Gastrocnemius medialis (tissue), 4 donors: ENCODE results near the gene ASMTL. TPM values are rescaled to one million over a fixed set of nuclear protein-coding genes. Genes with fewer than 3 reads are reported as not detected.
"Not testable (repeated sequence)": the region's sequence is repeated elsewhere in the genome, so short reads cannot be mapped to it uniquely, and the experiment has no call there.

Experiments
- ATAC-seq, 2 donors: fragments of 150-250 bp; one replicate each; pipeline ENCODE4 v1.9.1; 2016
- DNase-seq, 2 donors: peaks; one replicate each; pipeline ENCODE4 v3.0.0-alpha.2; 2019
- H3K27ac ChIP-seq, 4 donors: fragments of 200-600 bp; sonication (generic); 1 replicate in 1 of 4; 2 replicates in 3 of 4; pipeline ENCODE4 v1.5.1; 2016 to 2018; ENCODE audit warnings: mild to moderate bottlenecking in 2 of 4, moderate library complexity in 1 of 4
- H3K27me3 ChIP-seq, 3 donors: fragments of 200-600 bp; sonication (generic) in 2 of 3; 1 replicate in 1 of 3; 2 replicates in 2 of 3; pipeline versions ENCODE4 v1.5.1 to v1.6.0; 2016 to 2019; ENCODE audit warnings: mild to moderate bottlenecking in 1 of 3, moderate library complexity in 1 of 3
- H3K36me3 ChIP-seq, 2 donors: fragments of 200-600 bp; sonication (generic) in 1 of 2; one replicate each; pipeline ENCODE4 v1.5.1; 2017 to 2018
- H3K4me1 ChIP-seq, 2 donors: fragments of 200-600 bp; sonication (generic) in 1 of 2; one replicate each; pipeline ENCODE4 v1.5.1; 2016 to 2017; ENCODE audit warnings: mild to moderate bottlenecking in 2 of 2
- H3K4me3 ChIP-seq, 4 donors: fragments of 200-600 bp; sonication (generic) in 3 of 4; 1 replicate in 1 of 4; 2 replicates in 3 of 4; pipeline ENCODE4 v1.5.1; 2016 to 2019; ENCODE audit warnings: mild to moderate bottlenecking in 2 of 4
- H3K9me3 ChIP-seq, 3 donors: fragments of 200-600 bp; sonication (generic) in 2 of 3; 1 replicate in 1 of 3; 2 replicates in 2 of 3; pipeline ENCODE4 v1.5.1; 2016 to 2019
- CTCF ChIP-seq, 5 experiments: fragments of 450-650 bp in 3 of 5; fragments of 200-600 bp in 2 of 5; sonication (generic) in 2 of 5; IDR thresholded peaks in 4 of 5; conservative IDR thresholded peaks in 1 of 5; 1 replicate in 4 of 5; 2 replicates in 1 of 5; pipeline ENCODE4 v1.5.1; 2016 to 2019; ENCODE audit warnings: antibody characterized with exemption in 5 of 5, mild to moderate bottlenecking in 3 of 5, moderate library complexity in 3 of 5
- POLR2A ChIP-seq, 2 donors: fragments of 450-650 bp; IDR thresholded peaks; one replicate each; pipeline ENCODE4 v1.6.1; 2017; ENCODE audit warnings: antibody characterized with exemption in 2 of 2, mild to moderate bottlenecking in 2 of 2, moderate library complexity in 2 of 2
- in situ Hi-C, 4 donors: fragments of 200-750 bp; cut with MboI; loops; one replicate each; pipeline versions ENCODE4 v1.15.0 to v1.8.0; 2017; ENCODE audit warnings: low sequenced_read_pairs in 4 of 4
- intact Hi-C: fragments of 100-400 bp; cut with DNase I; formaldehyde crosslinking; loops from one replicate; pipeline ENCODE4 v1.15.1; 2023; ENCODE audit warnings: low total_unique reads
- total RNA-seq, 4 donors: library from RNA; depleted of rRNA; stranded (reverse); fragments of >200 nt; gene quantifications; one replicate each; pipeline versions ENCODE4 v1.1.0 to v1.2.3, GENCODE V29; 2016

Gene ASMTL
- total RNA-seq, 4 donors from 2014 or later = 13.6 to 19.5 (median 13.9) TPM

GRCh38 chrX:1491851-1492349 is 39.2 kb upstream of the ASMTL start:
- DNase-seq = no peak
- Histone ChIP-seq H3K9me3 (no peaks in the 10 kb centered on the region), H3K36me3 (no peaks in the 10 kb centered on the region), H3K27me3 (no peaks in the 10 kb centered on the region), H3K27ac (no peak overlapping the region), H3K4me3 (no peak overlapping the region), H3K4me1 (peaks cover 0 to 3% of the 10 kb centered on the region in 2 donors)
- intact Hi-C loops = no loop called here
- in situ Hi-C loops = no loop called here
- TF ChIP-seq CTCF (IDR thresholded peaks at IDR 0.05 in 4 of 5, conservative IDR thresholded peaks at IDR 0.05 in 1 of 5) (no peak), POLR2A (IDR thresholded peaks at IDR 0.05) (no peak)
- no peak for ATAC-seq

- DNase-seq, H3K36me3 ChIP-seq, H3K27ac ChIP-seq, ATAC-seq, H3K9me3 ChIP-seq, H3K4me1 ChIP-seq, in situ Hi-C loops, H3K4me3 ChIP-seq, intact Hi-C loops, H3K27me3 ChIP-seq: not testable (repeated sequence)
Observed at GRCh38 chrX:1491248-1491647, 38.5 kb upstream of the ASMTL start.

- H3K36me3 ChIP-seq, H3K27me3 ChIP-seq, in situ Hi-C loops, intact Hi-C loops, H3K9me3 ChIP-seq, H3K27ac ChIP-seq, DNase-seq, ATAC-seq, H3K4me3 ChIP-seq, H3K4me1 ChIP-seq: not testable (repeated sequence)
Observed at GRCh38 chrX:1490723-1491122, 38.0 kb upstream of the ASMTL start.

GRCh38 chrX:1489354-1489753 is 36.6 kb upstream of the ASMTL start:
- H3K4me1 ChIP-seq, H3K27me3 ChIP-seq, H3K27ac ChIP-seq, H3K4me3 ChIP-seq, H3K36me3 ChIP-seq, ATAC-seq, in situ Hi-C loops, DNase-seq, H3K9me3 ChIP-seq: not testable (repeated sequence)
- intact Hi-C loops = loop anchor here (10.0 kb wide), 1 partner anchor 45 kb away; the partner anchor contains the start of gene P2RY8

- no peaks in the 10 kb centered on the region for H3K36me3 ChIP-seq
- DNase-seq (no peak), ATAC-seq (no peak)
- in situ Hi-C loops (no loop called here), intact Hi-C loops (loop anchor here (10.0 kb wide), 1 partner anchor 46 kb away; the partner anchor contains the start of gene P2RY8)
- TF ChIP-seq POLR2A (IDR thresholded peaks at IDR 0.05) (no peak), CTCF (IDR thresholded peaks at IDR 0.05 in 4 of 5, conservative IDR thresholded peaks at IDR 0.05 in 1 of 5) (no peak)
- peaks cover 0 to 3% of the 10 kb centered on the region in 2 donors for H3K4me1 ChIP-seq
- no peak overlapping the region for H3K27ac ChIP-seq
- no peak overlapping the region for H3K4me3 ChIP-seq
- no peaks in the 10 kb centered on the region for H3K27me3 ChIP-seq
- H3K9me3 ChIP-seq = no peaks in the 10 kb centered on the region
Observed at GRCh38 chrX:1488745-1489144, 36.0 kb upstream of the ASMTL start.

- H3K27me3 ChIP-seq = no peaks in the 10 kb centered on the region
- DNase-seq (no peak), ATAC-seq (no peak)
- intact Hi-C loops (loop anchor here (10.0 kb wide), 1 partner anchor 47 kb away; the partner anchor contains the start of gene P2RY8), in situ Hi-C loops (no loop called here)
- no peak overlapping the region for H3K4me3 ChIP-seq
- H3K4me1 ChIP-seq = peaks cover 0 to 3% of the 10 kb centered on the region in 2 donors
- H3K27ac ChIP-seq = peak overlapping the region in 1 of 4 donors; percentile 4
- no peak for TF ChIP-seq CTCF (IDR thresholded peaks at IDR 0.05 in 4 of 5, conservative IDR thresholded peaks at IDR 0.05 in 1 of 5)
- TF ChIP-seq POLR2A (IDR thresholded peaks at IDR 0.05) = no peak
- H3K36me3 ChIP-seq = no peaks in the 10 kb centered on the region
- no peaks in the 10 kb centered on the region for H3K9me3 ChIP-seq
Observed at GRCh38 chrX:1488141-1488540, 35.4 kb upstream of the ASMTL start.
